ENCODE measurements around the gene PRM1. TPM values are rescaled to one million over a fixed set of nuclear protein-coding genes. Genes with fewer than 3 reads are reported as not detected.

Gene PRM1
- total RNA-seq, 1 experiment from 2014 or later, result 0.48 TPM

- TF ChIP-seq AR (CRISPR knock-in tag; IDR thresholded peaks at IDR 0.05) (no peak), EMX1 (CRISPR knock-in tag; IDR thresholded peaks at IDR 0.05) (no peak), PREB (CRISPR knock-in tag; IDR thresholded peaks at IDR 0.05; ENCODE audit: borderline replicate concordance) (no peak), CREB1 (CRISPR knock-in tag; IDR thresholded peaks at IDR 0.05) (no peak), GRHL2 (CRISPR knock-in tag; IDR thresholded peaks at IDR 0.05; ENCODE audit: insufficient replicate concordance, severe bottlenecking) (no peak), SMAD3 (CRISPR knock-in tag; IDR thresholded peaks at IDR 0.05; ENCODE audit: borderline replicate concordance) (no peak), IRF2 (CRISPR knock-in tag; IDR thresholded peaks at IDR 0.05; ENCODE audit: borderline replicate concordance, low read depth) (no peak), FOXP4 (CRISPR knock-in tag; IDR thresholded peaks at IDR 0.05) (no peak)
Measured at GRCh38 chr16:11264155-11264832, 16.8 kb downstream of the PRM1 start (continued).

GRCh38 chr16:11263737-11264136, 17.4 kb downstream of the PRM1 start:
- H3K9me3 Mint-ChIP-seq, result no peaks in the 10 kb centered on the region
- no peak overlapping the region for H3K4me3 Mint-ChIP-seq
- DNase-seq (ENCODE audit: low spot score), result no peak
- POLR2A ChIA-PET, result no interaction called here
- no peak for ATAC-seq
- no peaks in the 10 kb centered on the region for H3K36me3 Mint-ChIP-seq
- H3K27ac Mint-ChIP-seq, result no peak overlapping the region
- H3K27me3 Mint-ChIP-seq (ENCODE audit: low read depth), result no peaks in the 10 kb centered on the region; the same call in 1 of the 2 replicates
- H3K4me1 Mint-ChIP-seq, result peaks cover 13% of the 10 kb centered on the region
- CTCF ChIA-PET, result interaction anchor here (0.9 to 2.3 kb wide), 2 partner anchors 10 to 92 kb away, joined by 3 to 8 read pairs; partner anchors contain the start of gene PRM3
- TF ChIP-seq ARID4B (CRISPR knock-in tag; IDR thresholded peaks at IDR 0.05; ENCODE audit: borderline replicate concordance) (no peak), ZNF121 (CRISPR knock-in tag; IDR thresholded peaks at IDR 0.05) (no peak), MYBL2 (CRISPR knock-in tag; IDR thresholded peaks at IDR 0.05) (no peak), RORB (CRISPR knock-in tag; IDR thresholded peaks at IDR 0.05) (no peak), HMGXB4 (CRISPR knock-in tag; IDR thresholded peaks at IDR 0.05) (no peak), CREB1 (CRISPR knock-in tag; IDR thresholded peaks at IDR 0.05) (no peak), MLX (CRISPR knock-in tag; IDR thresholded peaks at IDR 0.05) (no peak), RELA (CRISPR knock-in tag; IDR thresholded peaks at IDR 0.05; ENCODE audit: borderline replicate concordance) (no peak), ATF1 (CRISPR knock-in tag; IDR thresholded peaks at IDR 0.05) (no peak), ATF2 (CRISPR knock-in tag; IDR thresholded peaks at IDR 0.05; ENCODE audit: borderline replicate concordance, low read depth) (no peak), TP53 (CRISPR knock-in tag; IDR thresholded peaks at IDR 0.05) (no peak), USF1 (CRISPR knock-in tag; IDR thresholded peaks at IDR 0.05) (no peak)

Data from WTC11 (cell line).